ENCODE measurements around the gene MARCO. TPM values are rescaled to one million over a fixed set of nuclear protein-coding genes. Genes with fewer than 3 reads are reported as not detected.

MARCO gene
- total RNA-seq, 1 experiment from 2014 or later, result not detected

- H3K9me3 Mint-ChIP-seq, result peaks cover 4% of the 10 kb centered on the region in 2 experiments; a peak in 4 of 5 replicates
- H2BK5ac ChIP-seq (ENCODE audit: insufficient read length, low read length), result no peak overlapping the region
- H4K8ac ChIP-seq (replicated peaks; ENCODE audit: insufficient read length, low read depth, low read length), result no peak overlapping the region
- no CpG with 5 or more reads among the region's 4 CpGs for WGBS (ENCODE audit: extremely low coverage, insufficient read length, low lambda C conversion rate)
- H3K4me2 ChIP-seq (ENCODE audit: insufficient read depth, insufficient read length, low read length), result no peak overlapping the region
- H4K20me1 ChIP-seq (ENCODE audit: control insufficient read depth, insufficient read depth, insufficient read length), result no peaks in the 10 kb centered on the region
- H2AFZ ChIP-seq (ENCODE audit: low read length), result no peak overlapping the region
- no peaks in the 10 kb centered on the region for H3K27me3 ChIP-seq (ENCODE audit: insufficient read depth, low read length)
- H2BK15ac ChIP-seq (ENCODE audit: low read depth, low read length), result no peak overlapping the region
- no peak overlapping the region for H3T11ph ChIP-seq (ENCODE audit: low read length)
- no peaks in the 10 kb centered on the region for H3K79me1 ChIP-seq (ENCODE audit: insufficient read depth, low read depth, low read length, poor library complexity, severe bottlenecking)
- TF ChIP-seq CTCF (conservative IDR thresholded peaks at IDR 0.05), result no peak
- H3K4me1 Mint-ChIP-seq, result no peaks in the 10 kb centered on the region
- H3K79me2 ChIP-seq (ENCODE audit: insufficient read depth, low read length), result no peaks in the 10 kb centered on the region
- peaks cover 0 to 1% (median 0%) of the 10 kb centered on the region in 3 experiments; a peak in 1 of 7 replicates for H3K36me3 Mint-ChIP-seq (ENCODE audit: insufficient read depth in 1 of 3, low read depth in 3 of 3)
- H3K23ac ChIP-seq (ENCODE audit: insufficient read length, low read depth, low read length), result no peak overlapping the region
- H3K4me3 Mint-ChIP-seq, result no peak overlapping the region
- DNase-seq, result no peak
- no peak overlapping the region for H2BK20ac ChIP-seq (ENCODE audit: low read depth, low read length, poor library complexity, severe bottlenecking)
- no peak overlapping the region for H3K14ac ChIP-seq (ENCODE audit: insufficient read depth, low read length)
- no peak overlapping the region for H2BK12ac ChIP-seq (ENCODE audit: insufficient read length, low read depth, low read length)
- no peak overlapping the region for H4K91ac ChIP-seq (ENCODE audit: insufficient read length, low read depth, low read length)
- H3K27ac ChIP-seq (ENCODE audit: insufficient read length, low read depth, low read length), result no peak overlapping the region
- no peaks in the 10 kb centered on the region for H3K23me2 ChIP-seq (ENCODE audit: insufficient read length, low read depth, low read length, poor library complexity, severe bottlenecking)
- peaks cover 29% of the 10 kb centered on the region for H3K27me3 Mint-ChIP-seq (ENCODE audit: low read depth)
- no peaks in the 10 kb centered on the region for H3K9me3 ChIP-seq (ENCODE audit: control insufficient read depth, low read depth, low read length)
- H2AK5ac ChIP-seq (ENCODE audit: insufficient read length, low read length), result no peak overlapping the region
- no peak overlapping the region for H3K9ac ChIP-seq (ENCODE audit: extremely low read depth, insufficient read length, low read length)
- H4K5ac ChIP-seq (ENCODE audit: insufficient read length, low read depth, low read length), result no peak overlapping the region
- no peak overlapping the region for H3K4ac ChIP-seq (ENCODE audit: low read depth, low read length)
- H3K18ac ChIP-seq (ENCODE audit: insufficient read length, low read depth, low read length), result no peak overlapping the region
- no peak overlapping the region for H3K56ac ChIP-seq (ENCODE audit: insufficient read length, low read depth, low read length)
- no peaks in the 10 kb centered on the region for H3K4me1 ChIP-seq (ENCODE audit: insufficient read depth, low read length)
- H2BK120ac ChIP-seq (ENCODE audit: low read depth, low read length, poor library complexity, severe bottlenecking), result no peak overlapping the region
- no peak overlapping the region for H3K27ac Mint-ChIP-seq
Observed at GRCh38 chr2:118993392-118993752, 51.4 kb downstream of the MARCO start.
